Measurements from ENCODE around the gene ABCC1. TPM values are rescaled to one million over a fixed set of nuclear protein-coding genes. Genes with fewer than 3 reads are reported as not detected.

The ABCC1 gene
- total and polyA plus RNA-seq, 2 of the 8 experiments (the other 6 are each of a cell fraction or from before 2014, with no cell fraction given), result 42.6 to 66.8 TPM

DNA sequence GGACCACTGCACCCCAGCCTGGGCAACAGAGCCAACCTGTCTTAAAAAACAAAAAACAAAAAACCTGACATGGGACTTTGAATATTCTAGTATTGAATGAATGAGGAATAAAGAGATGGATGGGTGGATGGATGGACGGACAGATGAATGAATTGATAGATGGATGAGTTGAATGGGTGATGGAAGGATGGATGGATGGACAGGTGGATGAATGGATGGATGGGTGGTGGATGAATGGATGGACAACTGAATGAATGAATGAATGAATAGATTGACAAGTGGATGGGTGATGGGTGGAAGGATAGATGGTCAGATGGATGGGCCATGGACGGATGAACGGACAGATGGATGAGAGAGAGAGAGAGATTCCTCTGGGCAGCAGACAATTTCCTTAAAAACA is 38.2 kb upstream of the ABCC1 start:
- DNase-seq (ENCODE audit: low read depth in 1 of 2, low spot score in 2 of 2) (no peak), FAIRE-seq (no peak)
- Histone ChIP-seq H4K8ac (ENCODE audit: extremely low read depth, insufficient read depth, low read length) (no peak overlapping the region), H3K4ac (replicated peaks; ENCODE audit: insufficient read length, low read depth, low read length) (no peak overlapping the region), H3K27me3 (replicated peaks in 1 of 4; ENCODE audit: control insufficient read depth in 3 of 4, extremely low read depth in 1 of 4, insufficient read depth in 3 of 4, low read length in 3 of 4) (no peaks in the 10 kb centered on the region), H3K79me1 (ENCODE audit: low read depth, low read length) (no peaks in the 10 kb centered on the region), H3K4me2 (ENCODE audit: insufficient read depth in 1 of 2, low read depth in 2 of 2, low read length in 2 of 2) (no peak overlapping the region), H2BK120ac (replicated peaks; ENCODE audit: low read depth, low read length) (no peak overlapping the region), H3K56ac (replicated peaks; ENCODE audit: insufficient read length, low read depth, low read length) (no peak overlapping the region), H3K4me3 (ENCODE audit: extremely low read depth in 1 of 4, insufficient read depth in 2 of 4, low read depth in 3 of 4, low read length in 4 of 4) (no peak overlapping the region), H3K79me2 (ENCODE audit: control insufficient read depth in 1 of 2, insufficient read depth in 2 of 2, low read length in 2 of 2) (no peaks in the 10 kb centered on the region), H2BK20ac (ENCODE audit: low read length) (no peak overlapping the region), H3K36me3 (ENCODE audit: control insufficient read depth in 2 of 4, insufficient read depth in 4 of 4, low read length in 3 of 4) (no peaks in the 10 kb centered on the region), H3K9me3 (ENCODE audit: insufficient read depth in 2 of 2, low read depth in 1 of 2, low read length in 1 of 2) (no peaks in the 10 kb centered on the region), H4K91ac (replicated peaks; ENCODE audit: insufficient read length, low read length) (no peak overlapping the region), H3K23ac (ENCODE audit: insufficient read length) (no peak overlapping the region), H3K23me2 (ENCODE audit: low read depth, low read length) (peaks cover 3% of the 10 kb centered on the region; the same call in 1 of the 2 replicates), H4K5ac (ENCODE audit: insufficient read length, low read depth, low read length) (no peak overlapping the region), H3K9ac (replicated peaks in 1 of 4; ENCODE audit: extremely low read depth in 1 of 4, low read depth in 3 of 4, low read length in 3 of 4) (no peak overlapping the region), H4K20me1 (replicated peaks in 1 of 2; ENCODE audit: control insufficient read depth in 1 of 2, insufficient read depth in 2 of 2, low read length in 2 of 2) (no peaks in the 10 kb centered on the region), H3K14ac (ENCODE audit: insufficient read length) (no peak overlapping the region), H2AFZ (ENCODE audit: low read length) (no peak overlapping the region), H2BK12ac (ENCODE audit: low read depth, low read length) (no peak overlapping the region), H2BK5ac (ENCODE audit: low read depth, low read length) (no peak overlapping the region), H3K27ac (ENCODE audit: low read depth, low read length) (no peak overlapping the region), H3K4me1 (replicated peaks in 1 of 4; ENCODE audit: control insufficient read depth in 3 of 4, insufficient read depth in 4 of 4, low read length in 3 of 4) (peaks cover 0 to 4% (median 1%) of the 10 kb centered on the region in 4 experiments; a peak in 2 of 7 replicates), H2BK15ac (ENCODE audit: low read length) (no peak overlapping the region), H2AK5ac (ENCODE audit: low read depth, low read length) (no peak overlapping the region), H3K18ac (ENCODE audit: extremely low read depth, low read length) (no peak overlapping the region)
- TF ChIP-seq RAD21 (IDR thresholded peaks at IDR 0.05 in 1 of 2, conservative IDR thresholded peaks at IDR 0.05 in 1 of 2; ENCODE audit: low read depth in 2 of 2, low read length in 2 of 2), result no peak
- CTCF ChIA-PET (ENCODE audit: partially characterized antibody), result interaction anchor here (0.7 kb wide), 1 partner anchor 36 kb away, joined by 3 read pairs; no protein-coding TSS in a partner anchor
- POLR2A ChIA-PET (ENCODE audit: partially characterized antibody), result no interaction called here
- WGBS, 2 experiments (ENCODE audit: extremely low coverage in 1 of 2, insufficient coverage in 1 of 2, insufficient read length in 1 of 2, insufficient replicate concordance in 2 of 2, low coverage in 1 of 2, low lambda C conversion rate in 2 of 2, missing lambda C conversion rate in 1 of 2), result 87 to 100% methylated on average over 1 to 3 of the region's 3 CpGs
